ENCODE measurements around the gene NAXD. TPM values are rescaled to one million over a fixed set of nuclear protein-coding genes. Genes with fewer than 3 reads are reported as not detected.

Gene NAXD
- polyA plus RNA-seq, 1 donor from 2014 or later, result 58.1 TPM

GRCh38 chr13:110681868-110682550 is 66.7 kb downstream of the NAXD start:
- H3F3A ChIP-seq (ENCODE audit: insufficient read depth, low read length, poor library complexity, severe bottlenecking), result no peaks in the 10 kb centered on the region
- no peaks in the 10 kb centered on the region for H3K9me2 ChIP-seq (ENCODE audit: insufficient read depth, low read length)
- no peak overlapping the region for H3K27ac ChIP-seq (ENCODE audit: low read length)
- no peaks in the 10 kb centered on the region for H3K27me3 ChIP-seq (ENCODE audit: insufficient read depth, low read depth, low read length)
- H3K9ac ChIP-seq (ENCODE audit: low read length), result no peak overlapping the region
- no peak overlapping the region for H2AFZ ChIP-seq (ENCODE audit: low read depth, low read length)
- no peak overlapping the region for H3K4me3 ChIP-seq (ENCODE audit: low read length)
- H3K9me3 ChIP-seq (ENCODE audit: low read length), result no peaks in the 10 kb centered on the region
- no peaks in the 10 kb centered on the region for H3K79me2 ChIP-seq (replicated peaks; ENCODE audit: insufficient read depth, low read length)
- TF ChIP-seq RAD21 (conservative IDR thresholded peaks at IDR 0.05), result no peak
- TF ChIP-seq MXI1 (conservative IDR thresholded peaks at IDR 0.05; ENCODE audit: poor library complexity, severe bottlenecking), result no peak
- TF ChIP-seq SMC3 (conservative IDR thresholded peaks at IDR 0.05; ENCODE audit: poor library complexity), result no peak
- TF ChIP-seq, protein P1, sequence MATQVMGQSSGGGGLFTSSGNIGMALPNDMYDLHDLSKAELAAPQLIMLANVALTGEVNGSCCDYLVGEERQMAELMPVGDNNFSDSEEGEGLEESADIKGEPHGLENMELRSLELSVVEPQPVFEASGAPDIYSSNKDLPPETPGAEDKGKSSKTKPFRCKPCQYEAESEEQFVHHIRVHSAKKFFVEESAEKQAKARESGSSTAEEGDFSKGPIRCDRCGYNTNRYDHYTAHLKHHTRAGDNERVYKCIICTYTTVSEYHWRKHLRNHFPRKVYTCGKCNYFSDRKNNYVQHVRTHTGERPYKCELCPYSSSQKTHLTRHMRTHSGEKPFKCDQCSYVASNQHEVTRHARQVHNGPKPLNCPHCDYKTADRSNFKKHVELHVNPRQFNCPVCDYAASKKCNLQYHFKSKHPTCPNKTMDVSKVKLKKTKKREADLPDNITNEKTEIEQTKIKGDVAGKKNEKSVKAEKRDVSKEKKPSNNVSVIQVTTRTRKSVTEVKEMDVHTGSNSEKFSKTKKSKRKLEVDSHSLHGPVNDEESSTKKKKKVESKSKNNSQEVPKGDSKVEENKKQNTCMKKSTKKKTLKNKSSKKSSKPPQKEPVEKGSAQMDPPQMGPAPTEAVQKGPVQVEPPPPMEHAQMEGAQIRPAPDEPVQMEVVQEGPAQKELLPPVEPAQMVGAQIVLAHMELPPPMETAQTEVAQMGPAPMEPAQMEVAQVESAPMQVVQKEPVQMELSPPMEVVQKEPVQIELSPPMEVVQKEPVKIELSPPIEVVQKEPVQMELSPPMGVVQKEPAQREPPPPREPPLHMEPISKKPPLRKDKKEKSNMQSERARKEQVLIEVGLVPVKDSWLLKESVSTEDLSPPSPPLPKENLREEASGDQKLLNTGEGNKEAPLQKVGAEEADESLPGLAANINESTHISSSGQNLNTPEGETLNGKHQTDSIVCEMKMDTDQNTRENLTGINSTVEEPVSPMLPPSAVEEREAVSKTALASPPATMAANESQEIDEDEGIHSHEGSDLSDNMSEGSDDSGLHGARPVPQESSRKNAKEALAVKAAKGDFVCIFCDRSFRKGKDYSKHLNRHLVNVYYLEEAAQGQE (IDR thresholded peaks at IDR 0.05; ENCODE audit: borderline replicate concordance), result no peak
- no peak for TF ChIP-seq TAF1 (IDR thresholded peaks at IDR 0.05; ENCODE audit: low read depth)
- TF ChIP-seq POLR2AphosphoS5 (IDR thresholded peaks at IDR 0.05), result no peak
- no peak for TF ChIP-seq EP300 (conservative IDR thresholded peaks at IDR 0.05; ENCODE audit: poor library complexity, severe bottlenecking)
- no peaks in the 10 kb centered on the region for H4K20me1 ChIP-seq (ENCODE audit: insufficient read depth)
- H3K4me2 ChIP-seq (ENCODE audit: low read length), result no peak overlapping the region
- peaks cover 5% of the 10 kb centered on the region for H3K36me3 ChIP-seq (ENCODE audit: insufficient read depth, low read length)

- H3K9ac ChIP-seq (ENCODE audit: low read length), result no peak overlapping the region
- H3K4me2 ChIP-seq (ENCODE audit: low read length), result no peak overlapping the region
- no peaks in the 10 kb centered on the region for H3K79me2 ChIP-seq (replicated peaks; ENCODE audit: insufficient read depth, low read length)
- no peak overlapping the region for H2AFZ ChIP-seq (ENCODE audit: low read depth, low read length)
- TF ChIP-seq TAF1 (IDR thresholded peaks at IDR 0.05; ENCODE audit: low read depth) (no peak), EZH2 (IDR thresholded peaks at IDR 0.05; ENCODE audit: borderline replicate concordance, insufficient read depth, low read length, poor library complexity, severe bottlenecking) (no peak), POLR2AphosphoS5 (IDR thresholded peaks at IDR 0.05) (no peak), RAD21 (conservative IDR thresholded peaks at IDR 0.05) (no peak), EP300 (conservative IDR thresholded peaks at IDR 0.05; ENCODE audit: poor library complexity, severe bottlenecking) (no peak), CTCF (IDR thresholded peaks at IDR 0.05; ENCODE audit: poor library complexity, severe bottlenecking) (no peak), SMC3 (conservative IDR thresholded peaks at IDR 0.05; ENCODE audit: poor library complexity) (no peak), MXI1 (conservative IDR thresholded peaks at IDR 0.05; ENCODE audit: poor library complexity, severe bottlenecking) (no peak)
- TF ChIP-seq, protein P1 (IDR thresholded peaks at IDR 0.05; ENCODE audit: borderline replicate concordance), result no peak
- H3K9me3 ChIP-seq (ENCODE audit: low read length), result no peaks in the 10 kb centered on the region
- no peaks in the 10 kb centered on the region for H3F3A ChIP-seq (ENCODE audit: insufficient read depth, low read length, poor library complexity, severe bottlenecking)
- no peak overlapping the region for H3K27ac ChIP-seq (ENCODE audit: low read length)
- no peak overlapping the region for H3K4me3 ChIP-seq (ENCODE audit: low read length)
- H4K20me1 ChIP-seq (ENCODE audit: insufficient read depth), result no peaks in the 10 kb centered on the region
- H3K36me3 ChIP-seq (ENCODE audit: insufficient read depth, low read length), result peaks cover 5% of the 10 kb centered on the region
- H3K9me2 ChIP-seq (ENCODE audit: insufficient read depth, low read length), result no peaks in the 10 kb centered on the region
- no peaks in the 10 kb centered on the region for H3K27me3 ChIP-seq (ENCODE audit: insufficient read depth, low read depth, low read length)
Measured at GRCh38 chr13:110682746-110683145, 67.4 kb downstream of the NAXD start.

Measured in neural cell (in vitro differentiated cells).